HK-2 (cell line): ENCODE results near the gene DIABLO.
"Not testable (repeated sequence)": the region's sequence is repeated elsewhere in the genome, so short reads cannot be mapped to it uniquely, and the experiment has no call there.

Source experiments
- DNase-seq: peaks from one replicate; pipeline ENCODE4 v3.0.0-alpha.2; 2018; ENCODE audit not compliant: unreplicated experiment

The DIABLO gene

DNA sequence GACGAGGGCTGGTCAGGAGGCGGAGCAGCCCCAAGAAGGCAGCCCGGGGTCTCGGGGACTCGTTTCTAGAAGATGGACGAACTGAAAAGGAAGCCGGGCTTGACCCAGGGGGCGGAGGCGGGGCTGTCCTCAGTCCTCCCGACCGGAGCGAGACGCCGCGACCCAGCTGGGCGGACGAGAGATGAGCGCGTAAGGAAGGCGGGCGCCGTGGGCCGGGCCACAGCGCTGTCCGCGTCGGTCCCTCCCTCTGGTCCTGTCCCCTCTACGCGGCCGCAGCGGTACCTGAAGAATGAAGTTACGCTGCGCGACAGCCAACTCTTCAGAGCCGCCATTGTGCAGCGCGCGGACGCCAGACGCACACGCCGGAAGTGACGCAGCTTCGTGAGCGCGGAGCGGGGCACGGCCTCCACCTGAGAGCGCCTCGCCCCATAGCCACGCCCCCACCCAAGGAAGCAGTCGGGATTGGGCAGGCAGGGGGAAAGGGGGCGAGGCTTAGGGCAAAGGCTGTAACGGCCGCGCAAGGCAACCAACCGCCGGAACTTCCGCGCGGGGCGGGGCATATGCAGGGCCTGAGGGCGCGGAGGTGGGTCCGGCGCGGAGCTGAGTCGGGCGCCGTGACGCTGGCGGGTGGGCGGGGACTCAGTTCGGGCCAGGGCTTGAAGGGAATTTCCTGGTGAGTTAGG lies at the start of gene DIABLO:
DIABLO (minus strand) TSS at position 370 of the 683 bp plus-strand sequence; CDS start at position 332, 38 bp downstream.
- peak; percentile 100 for DNase-seq

DNA sequence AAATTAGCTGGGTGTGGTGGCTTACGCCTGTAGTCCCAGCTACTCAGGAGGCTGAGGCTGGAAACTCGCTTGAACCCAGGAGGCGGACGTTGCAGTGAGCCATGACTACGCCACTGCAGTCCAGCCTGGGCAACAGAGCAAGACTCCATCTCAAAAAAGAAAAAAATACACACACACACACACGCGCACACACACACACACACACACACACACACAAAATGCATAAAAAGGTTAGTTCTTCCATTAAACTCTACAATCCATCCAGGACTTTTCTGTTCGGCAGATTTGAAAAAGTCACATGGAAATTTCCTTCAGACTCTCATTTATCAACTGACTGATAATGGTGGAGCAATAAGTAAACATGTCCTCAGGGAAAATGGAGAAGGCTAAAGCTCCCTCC lies 49.6 kb upstream of the DIABLO start:
- no peak for DNase-seq

DNA sequence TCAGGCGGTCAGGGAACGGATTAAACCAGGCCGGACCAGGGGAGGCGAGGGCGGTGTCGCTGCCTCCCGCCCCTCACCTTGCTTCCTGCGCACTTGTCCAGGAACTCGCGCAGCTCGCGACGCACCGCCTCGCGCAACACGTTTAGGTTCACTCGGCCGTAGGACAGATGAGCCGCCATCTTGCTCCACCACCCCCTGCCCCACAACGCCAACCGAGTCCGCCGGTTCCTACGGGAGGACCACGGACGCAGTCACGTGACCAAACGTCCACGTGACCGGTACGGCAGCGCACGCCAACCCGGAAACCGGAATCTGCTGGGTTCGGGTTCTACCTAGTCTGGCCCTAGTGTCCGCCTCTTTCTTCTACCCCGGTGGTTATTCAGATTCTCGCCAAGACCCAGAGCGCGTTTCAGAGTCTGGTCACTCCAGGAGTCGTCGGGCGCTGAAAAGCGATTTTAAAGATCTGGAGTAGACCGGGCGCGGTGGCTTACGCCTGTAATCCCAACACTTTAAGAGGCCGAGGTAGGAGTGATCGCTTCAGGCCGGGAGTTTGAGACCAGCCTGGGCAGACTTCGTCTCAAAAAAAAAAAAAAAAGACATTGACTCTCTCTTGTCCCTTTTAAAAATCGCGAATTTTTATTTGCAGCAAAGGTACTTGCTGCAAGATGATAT lies 40.5 kb upstream of the DIABLO start, which contains the start of gene VPS33A:
VPS33A (minus strand) TSS at position 265 of the 672 bp plus-strand sequence; CDS start at position 179, 86 bp downstream.
- DNase-seq: peak; percentile 92

DNA sequence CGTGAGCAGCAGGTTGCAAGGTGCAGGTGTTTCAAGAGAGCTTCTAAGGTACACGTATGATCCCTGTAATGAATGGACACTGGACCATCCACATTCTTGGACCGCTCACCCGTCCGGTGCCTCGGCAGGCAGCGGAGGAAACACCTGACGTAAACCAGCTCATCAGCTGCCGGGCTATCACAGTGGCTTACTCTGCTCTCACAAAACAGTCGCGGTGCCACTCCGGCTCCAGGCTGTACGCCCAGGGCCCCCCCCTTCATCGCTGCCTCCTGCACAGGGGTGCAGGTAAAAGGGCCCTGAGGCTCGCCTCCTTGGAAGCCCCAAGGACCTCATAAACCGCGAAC lies 40.0 kb upstream of the DIABLO start:
- no peak for DNase-seq

DNA sequence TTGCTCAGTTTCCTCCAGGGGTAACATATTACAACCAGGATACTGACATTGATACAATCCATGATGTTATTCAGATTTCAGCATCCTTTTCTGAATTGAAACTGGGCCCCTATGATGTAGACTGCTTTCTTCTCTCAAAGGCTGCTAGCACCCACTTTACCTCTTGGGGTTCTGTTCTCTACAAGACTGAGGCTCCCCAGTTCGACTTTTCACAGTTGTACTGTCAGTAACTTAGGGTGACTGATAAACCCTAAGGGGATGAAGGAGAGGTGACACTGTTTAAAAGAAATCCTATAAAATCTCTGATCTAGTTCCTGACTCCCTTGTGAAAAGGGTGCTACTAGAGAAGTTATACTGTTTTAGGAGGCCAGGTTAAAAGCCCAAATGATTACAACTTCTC lies 39.6 kb upstream of the DIABLO start:
- DNase-seq: no peak

DNA sequence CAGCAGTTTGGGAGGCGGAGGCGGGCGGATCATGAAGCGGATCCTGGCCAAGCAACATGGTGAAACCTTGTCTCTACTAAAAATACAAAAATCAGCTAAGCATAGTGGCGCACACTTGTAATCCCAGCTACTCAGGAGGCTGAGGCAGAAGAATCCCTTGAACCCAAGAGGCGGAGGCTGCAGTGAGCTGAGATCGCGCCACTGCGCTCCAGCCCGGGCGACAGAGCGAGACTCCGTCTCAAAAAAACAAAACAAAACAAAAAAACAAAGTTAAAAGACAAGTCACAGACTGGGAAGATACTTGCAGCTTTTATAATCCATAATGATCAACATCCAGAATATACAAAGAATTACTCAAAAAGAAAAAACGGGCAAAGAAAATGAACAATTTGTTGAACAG lies 34.9 kb upstream of the DIABLO start:
- DNase-seq: not testable (repeated sequence)

DNA sequence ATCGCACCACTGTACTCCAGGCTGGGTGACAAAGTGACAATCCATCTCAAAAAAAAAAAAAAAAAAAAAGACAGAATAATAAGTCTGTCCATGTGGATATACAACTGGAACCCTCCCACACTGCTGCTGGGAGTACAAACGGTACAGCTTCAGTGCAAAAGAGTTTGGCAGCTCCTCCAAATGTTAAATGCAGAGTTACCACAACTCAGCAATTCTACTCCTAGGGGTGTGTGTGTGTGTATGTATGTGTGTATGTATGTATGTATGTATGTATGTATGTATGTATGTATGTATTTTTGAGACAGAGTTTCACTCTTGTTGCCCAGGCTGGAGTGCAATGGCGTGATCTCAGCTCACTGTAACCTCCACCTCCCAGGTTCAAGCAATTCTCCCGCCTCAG lies 33.1 kb upstream of the DIABLO start:
- DNase-seq: not testable (repeated sequence)

DNA sequence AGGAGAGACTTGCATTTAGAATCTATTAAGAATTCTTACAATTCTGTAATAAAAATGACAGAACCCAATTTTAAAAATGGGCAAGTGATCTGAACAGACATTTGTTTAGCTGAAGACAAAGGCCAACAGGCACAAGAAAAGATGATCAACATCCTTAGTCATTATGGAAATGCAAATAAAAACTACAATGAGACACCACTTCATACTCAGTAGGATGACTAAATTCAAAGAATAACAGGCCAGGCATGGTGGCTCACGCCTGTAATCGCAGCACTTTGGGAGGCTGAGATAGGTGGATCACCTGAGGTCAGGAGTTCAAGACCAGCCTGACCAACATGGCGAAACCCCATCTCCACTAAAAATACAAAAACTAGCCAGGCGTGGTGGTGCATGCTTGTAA lies 32.6 kb upstream of the DIABLO start:
- DNase-seq: not testable (repeated sequence)

DNA sequence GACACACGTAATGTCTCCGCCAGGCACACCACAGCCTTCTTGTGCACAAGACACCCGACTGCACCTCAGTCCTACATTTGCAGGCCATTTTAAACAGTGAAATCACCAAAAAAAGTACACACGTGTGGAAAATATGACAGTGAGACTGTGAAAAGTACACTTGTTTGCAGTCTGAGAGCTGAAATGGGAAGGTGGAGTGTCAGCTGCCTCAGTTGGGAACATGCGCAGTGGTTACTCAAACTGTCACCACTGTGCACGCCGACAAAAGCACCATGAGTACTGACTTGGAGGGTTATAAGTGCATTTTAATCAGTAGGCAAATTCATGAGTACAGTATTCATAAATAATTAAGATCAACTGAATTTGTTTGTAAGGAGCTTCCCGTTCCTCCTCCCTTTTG lies 24.7 kb upstream of the DIABLO start:
- DNase-seq: no peak

DNA sequence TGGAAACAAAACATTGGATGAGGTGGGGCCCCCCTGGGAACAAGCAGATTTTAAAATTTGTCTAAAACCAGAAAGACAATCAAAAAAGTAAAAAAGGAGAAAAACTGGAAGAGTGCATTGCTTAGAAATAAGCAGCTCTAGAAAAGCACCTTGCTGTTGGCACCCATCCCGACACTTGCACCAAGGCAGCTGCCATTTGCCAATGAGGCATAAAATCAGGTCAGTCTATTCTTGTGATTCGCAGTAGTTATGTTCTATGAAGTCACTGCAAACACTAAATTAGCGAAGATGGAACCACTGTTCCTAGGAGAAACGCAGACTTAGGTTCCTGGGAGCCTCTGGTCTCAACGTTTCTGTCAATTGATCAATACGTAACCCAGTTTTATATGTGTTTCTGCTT lies 24.2 kb upstream of the DIABLO start:
- no peak for DNase-seq

DNA sequence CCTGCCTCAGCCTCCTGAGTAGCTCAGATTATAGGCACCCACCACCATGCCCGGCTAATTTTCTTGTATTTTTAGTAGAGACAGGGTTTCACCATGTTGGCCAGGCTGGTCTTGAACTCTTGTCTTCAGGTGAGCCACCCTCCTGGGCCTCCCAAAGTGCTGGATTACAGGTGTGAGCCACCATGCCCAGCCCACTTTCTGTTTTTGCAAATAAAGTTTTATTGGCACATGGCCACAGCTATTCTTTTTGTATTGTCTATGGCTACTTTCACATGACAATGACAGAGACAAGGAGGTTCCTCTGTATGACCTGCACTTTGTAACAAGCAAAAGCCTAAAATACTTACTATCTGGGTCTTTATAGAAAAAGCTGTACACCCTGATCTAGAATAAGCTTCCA lies 19.7 kb upstream of the DIABLO start:
- DNase-seq: no peak

DNA sequence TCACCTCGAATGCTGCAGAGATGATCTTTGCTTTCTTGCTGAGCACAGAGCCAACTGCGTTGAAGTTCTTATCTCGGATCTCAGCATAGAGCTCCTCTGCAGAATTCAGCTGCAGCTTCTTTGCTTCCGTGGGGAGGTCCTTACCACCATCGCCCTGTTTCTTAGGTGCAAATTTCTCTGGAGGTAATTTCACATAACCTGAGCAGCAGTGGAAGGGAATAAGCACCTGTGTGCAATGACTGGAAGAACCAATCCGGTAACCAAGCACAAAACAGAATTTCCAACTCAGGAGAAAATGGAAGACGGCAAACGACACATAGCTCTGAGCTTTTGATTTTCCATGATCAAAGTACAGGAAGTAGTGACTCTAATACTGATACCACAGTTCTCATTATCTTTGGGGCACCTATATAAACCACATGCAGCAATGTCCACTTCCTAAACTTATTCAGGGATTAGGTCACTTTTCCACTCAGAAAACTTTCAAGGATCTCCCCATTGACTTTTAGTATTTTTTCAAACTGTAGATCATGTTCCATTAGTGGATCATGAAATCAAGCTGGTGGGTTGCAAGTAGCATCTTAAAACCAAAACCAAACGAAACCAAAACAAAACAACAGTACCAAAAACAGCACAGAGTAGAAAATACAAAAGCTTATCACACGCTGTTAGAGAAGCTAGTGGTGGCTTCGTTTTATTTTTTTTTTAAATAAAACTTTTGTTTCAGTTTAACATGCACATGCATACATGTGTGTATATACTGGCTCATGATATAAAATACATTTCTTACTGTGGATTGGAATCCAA lies 18.9 kb upstream of the DIABLO start:
- DNase-seq: no peak

DNA sequence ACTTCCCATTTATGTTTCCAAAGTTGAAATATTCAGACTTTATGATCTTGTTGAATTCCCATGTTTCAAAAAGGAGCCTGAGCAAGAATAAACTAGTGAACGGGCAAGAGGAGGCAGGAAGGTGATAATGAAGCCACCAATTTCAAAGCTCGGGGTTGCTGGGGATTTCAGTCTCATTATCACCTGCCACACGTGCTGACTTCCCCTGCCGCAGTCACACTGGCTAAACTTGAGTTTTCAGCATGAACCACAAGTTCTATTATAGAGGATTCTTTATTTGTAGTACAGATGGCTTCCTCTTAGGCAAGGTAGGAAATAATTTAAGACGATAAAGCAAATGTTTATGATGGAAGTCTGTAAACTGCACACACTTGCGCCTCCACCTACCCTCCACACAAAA lies 18.1 kb upstream of the DIABLO start:
- no peak for DNase-seq

DNA sequence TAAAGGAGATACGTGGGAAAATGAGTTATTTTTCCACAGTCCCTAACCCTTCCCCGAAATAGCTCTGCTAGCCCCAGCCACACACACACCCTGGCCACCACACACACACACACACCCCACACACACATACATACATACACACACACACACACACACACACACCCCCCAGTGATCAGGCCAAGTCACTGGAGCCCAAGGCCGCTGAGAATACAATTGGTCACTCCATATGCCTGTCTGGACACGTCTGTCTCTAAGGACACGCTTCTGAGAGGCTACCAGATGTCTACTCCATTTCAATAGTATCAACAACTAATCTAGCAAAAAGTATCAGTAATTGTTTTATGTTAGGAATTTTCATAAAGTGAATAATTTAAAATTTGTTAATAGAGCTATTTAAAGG lies 13.0 kb upstream of the DIABLO start:
- no peak for DNase-seq

DNA sequence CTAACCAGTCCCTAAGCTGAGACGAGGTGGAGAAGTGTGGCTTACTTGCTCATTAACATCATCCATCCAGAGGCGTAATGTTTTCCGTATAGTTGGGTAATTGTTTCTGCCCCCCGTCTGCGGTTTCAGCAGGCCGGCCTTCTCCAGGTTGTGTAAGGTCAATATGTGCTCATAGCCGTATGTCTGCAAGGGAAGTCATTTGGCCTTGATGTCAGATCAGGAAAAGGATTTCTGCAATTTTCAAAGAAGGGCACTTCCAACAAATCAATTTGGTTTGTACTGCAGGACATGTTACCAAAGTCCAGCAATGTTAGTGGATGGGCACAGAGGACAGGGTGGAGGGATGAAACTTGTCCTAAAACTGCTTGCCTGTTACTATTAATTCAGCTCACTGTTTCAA lies 9.9 kb upstream of the DIABLO start:
- no peak for DNase-seq

DNA sequence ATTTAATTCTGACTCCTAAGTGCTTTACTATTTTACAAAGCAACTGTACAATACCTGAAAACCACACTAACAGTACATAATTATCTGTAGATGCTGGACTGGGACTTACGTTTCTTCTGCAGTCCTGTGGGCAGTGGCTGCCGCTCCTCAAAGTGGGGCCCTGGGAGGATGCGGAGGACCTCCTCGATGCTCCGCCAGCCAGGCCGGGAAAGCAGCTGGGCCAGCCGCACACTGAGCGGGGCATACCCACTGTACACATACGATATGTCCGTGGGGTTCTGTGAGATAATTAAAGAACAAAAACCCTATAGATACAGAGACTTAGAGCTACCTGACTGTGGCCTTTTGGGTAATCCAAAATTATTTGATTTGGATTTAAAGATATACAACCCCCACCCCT lies 6.8 kb upstream of the DIABLO start:
- DNase-seq: no peak

DNA sequence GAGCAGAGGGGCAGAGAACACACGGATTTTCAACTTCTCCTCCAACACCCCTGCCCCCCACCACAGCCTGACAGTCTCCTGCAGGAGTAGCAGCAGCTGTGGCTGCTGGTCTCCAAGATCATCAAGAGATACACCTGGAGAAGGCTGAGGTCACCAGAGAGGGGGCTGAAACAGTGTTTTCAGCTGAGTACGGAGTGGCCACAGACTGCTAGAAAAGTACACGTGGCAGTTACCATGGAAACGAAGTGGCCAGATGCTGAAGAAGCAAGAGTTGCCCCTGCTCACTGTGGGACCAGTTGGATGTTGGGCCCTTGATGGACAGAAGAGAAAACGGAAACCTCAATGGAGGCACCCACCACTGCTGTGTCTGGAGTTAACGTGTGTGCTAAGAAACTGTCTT lies 4.9 kb upstream of the DIABLO start:
- no peak for DNase-seq

DNA sequence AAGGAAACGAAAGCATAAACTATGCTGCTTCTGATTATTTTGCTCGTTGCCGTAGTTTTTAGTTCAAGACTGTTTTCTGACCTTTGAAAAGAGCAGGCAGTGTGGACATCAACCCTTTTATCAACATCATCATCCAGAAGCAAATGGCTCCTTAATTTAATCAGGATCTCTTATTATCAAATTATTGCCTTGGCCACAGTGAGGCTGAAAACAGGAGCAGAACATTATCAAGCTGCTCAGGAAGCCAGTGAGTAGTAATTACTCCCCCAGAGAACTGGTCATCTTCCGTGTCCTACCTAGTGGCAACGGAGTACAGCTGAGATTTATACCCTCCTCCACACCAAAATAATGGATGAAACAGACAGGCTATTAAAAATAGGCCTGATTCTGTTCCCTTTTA lies 2.2 kb upstream of the DIABLO start:
- DNase-seq: no peak

DNA sequence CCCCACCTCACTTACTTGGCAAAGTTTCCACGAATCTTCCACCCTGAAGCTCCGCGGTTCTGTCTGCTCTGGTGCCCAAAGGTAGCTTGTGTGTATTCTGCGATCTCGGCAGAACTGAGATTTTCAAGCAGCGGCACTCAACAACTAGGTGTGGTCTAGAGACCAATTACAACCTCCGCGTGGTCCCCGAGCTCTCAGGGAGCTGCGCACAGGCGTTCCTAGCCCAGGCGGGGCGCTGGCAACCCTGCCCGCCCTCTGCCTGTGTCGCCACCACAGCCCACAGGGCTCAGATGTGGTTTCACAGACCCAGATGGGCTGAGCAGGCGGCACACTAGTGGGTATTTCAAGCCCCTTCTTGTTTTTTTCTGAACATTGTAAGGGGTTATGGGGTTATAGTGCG lies 1.5 kb upstream of the DIABLO start:
- DNase-seq: no peak

DNA sequence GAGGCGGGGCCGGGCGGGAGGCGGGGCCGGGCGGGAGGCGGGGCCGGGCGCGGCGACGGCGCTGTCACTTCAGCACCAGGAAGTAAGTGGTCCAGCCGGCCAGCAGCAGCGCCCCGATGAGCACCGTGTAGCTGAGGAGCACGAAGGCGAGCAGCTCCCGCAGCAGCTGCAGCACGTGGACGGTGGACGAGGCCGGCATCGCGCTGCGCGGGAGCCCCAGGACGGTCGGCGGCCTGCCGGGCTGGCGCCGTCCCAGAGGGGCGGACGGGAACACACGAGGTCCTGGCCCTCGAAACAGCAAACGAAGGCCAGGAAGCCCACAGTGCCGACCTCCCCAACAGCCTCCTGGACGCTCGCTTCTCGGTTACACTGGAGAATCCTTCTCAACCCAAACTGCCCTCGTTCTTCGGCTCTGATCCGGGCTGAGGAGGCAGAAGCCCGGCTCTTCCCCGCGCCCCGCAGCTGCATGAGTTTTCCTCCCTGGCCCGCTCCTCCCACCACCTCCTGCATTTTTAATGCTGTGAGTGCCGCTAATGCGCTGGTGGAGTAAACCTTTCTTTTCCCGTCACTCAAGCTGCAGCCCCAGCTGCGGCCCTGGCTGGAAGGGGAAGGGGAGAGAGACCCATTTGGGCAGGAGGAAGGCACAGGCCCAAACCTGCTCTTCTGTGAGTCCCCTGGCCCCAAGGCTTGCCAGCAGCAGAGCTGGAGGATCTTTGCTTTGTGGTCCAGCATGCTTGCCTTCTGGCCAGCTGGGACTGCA lies 694 bp upstream of the DIABLO start:
- no peak for DNase-seq

DNA sequence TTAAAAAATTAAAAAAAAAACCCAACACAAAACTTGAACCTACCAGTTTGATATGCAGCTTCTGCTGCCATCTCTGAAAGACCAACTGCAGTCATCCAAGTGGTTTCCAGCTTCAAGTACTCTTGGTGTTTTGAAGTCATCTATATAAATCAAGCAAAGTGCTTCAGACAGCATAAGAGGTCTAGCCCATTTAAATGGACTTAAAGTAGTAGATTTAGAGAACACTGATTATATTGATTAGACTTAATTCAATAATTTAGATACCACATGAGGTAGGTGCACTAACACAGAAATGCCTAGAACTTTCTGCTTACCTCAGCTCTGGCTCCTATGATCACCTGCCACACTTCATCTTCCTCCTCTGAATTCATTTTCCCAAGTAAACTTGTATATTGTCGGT lies 9.4 kb downstream of the DIABLO start:
- DNase-seq: no peak

DNA sequence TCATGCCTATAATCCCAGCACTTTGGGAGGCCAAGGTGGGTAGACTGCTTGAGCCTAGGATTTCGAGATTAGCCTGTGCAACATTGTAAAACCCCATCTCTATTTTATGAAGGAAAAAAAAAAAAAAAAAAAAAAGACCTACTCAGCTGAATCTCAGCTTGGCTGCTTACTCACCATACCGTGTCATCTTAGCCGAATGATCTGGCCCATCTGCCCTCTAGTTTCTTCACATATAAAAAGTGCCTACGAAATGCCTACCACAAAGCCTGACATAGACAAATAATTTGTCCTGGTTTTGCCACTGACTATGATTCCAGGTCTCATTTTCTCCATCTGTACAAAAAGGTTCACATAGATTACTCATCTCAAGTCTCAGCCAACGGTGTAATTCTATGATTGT lies 10.1 kb downstream of the DIABLO start:
- no peak for DNase-seq
